ENCODE measurements around the gene MKLN1.

GRCh38 chr7:131413711-131414110 lies 86.0 kb downstream of the MKLN1 start:
- no peak for TF ChIP-seq CTCF (IDR thresholded peaks at IDR 0.05)
- TF ChIP-seq EZH2 (IDR thresholded peaks at IDR 0.05; ENCODE audit: borderline replicate concordance, insufficient read depth, low read depth, low read length, poor library complexity, severe bottlenecking), result no peak

All from B cell (primary cell).